22Rv1 (cell line): ENCODE data around the gene GPC5.

Experiments
- H3K27ac ChIP-seq: fragments of 450-650 bp; 2 replicates; pipeline ENCODE4 v1.5.1; 2017
- CTCF ChIP-seq: fragments of 450-650 bp; IDR thresholded peaks from 2 replicates; pipeline ENCODE4 v1.5.1; 2017; ENCODE audit warnings: mild to moderate bottlenecking
- ZFX ChIP-seq: fragments of 450-650 bp; IDR thresholded peaks from 2 replicates; pipeline ENCODE4 v1.6.1; 2017; ENCODE audit warnings: antibody characterized with exemption, borderline replicate concordance

The GPC5 gene

GRCh38 chr13:92418818-92419412 lies 1020.5 kb downstream of the GPC5 start:
- no peak for TF ChIP-seq CTCF
- TF ChIP-seq ZFX, result no peak

GRCh38 chr13:92429231-92429630 lies 1030.8 kb downstream of the GPC5 start:
- no peak overlapping the region for H3K27ac ChIP-seq
- TF ChIP-seq CTCF (no peak), ZFX (no peak)

More at GRCh38 chr13:92418818-92419412, 1020.5 kb downstream of the GPC5 start:
- H3K27ac ChIP-seq, result no peak overlapping the region

- no peak overlapping the region for H3K27ac ChIP-seq
- no peak for TF ChIP-seq CTCF
- no peak for TF ChIP-seq ZFX
Measured at GRCh38 chr13:92433386-92433785, 1035.0 kb downstream of the GPC5 start.

- H3K27ac ChIP-seq, result no peak overlapping the region
- TF ChIP-seq CTCF (no peak), ZFX (no peak)
Measured at GRCh38 chr13:92433963-92434362, 1035.5 kb downstream of the GPC5 start.

GRCh38 chr13:92436924-92437323 lies 1038.5 kb downstream of the GPC5 start:
- no peak overlapping the region for H3K27ac ChIP-seq
- TF ChIP-seq ZFX (no peak), CTCF (no peak)

- no peak overlapping the region for H3K27ac ChIP-seq
- TF ChIP-seq CTCF, result no peak
- TF ChIP-seq ZFX, result no peak
Measured at GRCh38 chr13:92444244-92444643, 1045.8 kb downstream of the GPC5 start.

GRCh38 chr13:92451060-92451459 lies 1052.6 kb downstream of the GPC5 start:
- H3K27ac ChIP-seq, result no peak overlapping the region
- no peak for TF ChIP-seq ZFX
- TF ChIP-seq CTCF, result no peak
